HT-29 (cell line): ENCODE results near the gene NTRK1. TPM values are rescaled to one million over a fixed set of nuclear protein-coding genes. Genes with fewer than 3 reads are reported as not detected.

Source experiments
- DNase-seq: peaks from one replicate; pipeline ENCODE4 v3.0.0-alpha.2; 2015; ENCODE audit warnings: low spot score
- total RNA-seq: library from RNA; depleted of rRNA; stranded (reverse); fragments of >200 nt; shearing (Covaris generic); gene quantifications from 2 replicates; pipeline ENCODE4 v1.2.3, GENCODE V29; 2014

The NTRK1 gene
- total RNA-seq, 1 experiment from 2014 or later: not detected

- peak; percentile 53 for DNase-seq
Measured at GRCh38 chr1:156838972-156839371, 21.7 kb upstream of the NTRK1 start.

- no peak for DNase-seq
Measured at GRCh38 chr1:156839426-156840109, 21.1 kb upstream of the NTRK1 start.

- no peak for DNase-seq
Measured at GRCh38 chr1:156840186-156840897, 20.3 kb upstream of the NTRK1 start.

GRCh38 chr1:156840898-156841279 lies 19.8 kb upstream of the NTRK1 start:
- no peak for DNase-seq

GRCh38 chr1:156841295-156841855 lies 19.3 kb upstream of the NTRK1 start:
- no peak for DNase-seq

- no peak for DNase-seq
Measured at GRCh38 chr1:156842618-156843300, 17.9 kb upstream of the NTRK1 start.

- DNase-seq: no peak
Measured at GRCh38 chr1:156844102-156844501, 16.6 kb upstream of the NTRK1 start.

GRCh38 chr1:156844638-156845037 lies 16.0 kb upstream of the NTRK1 start:
- no peak for DNase-seq

- DNase-seq: no peak
Measured at GRCh38 chr1:156845055-156845952, 15.4 kb upstream of the NTRK1 start.

- DNase-seq: no peak
Measured at GRCh38 chr1:156845953-156846545, 14.6 kb upstream of the NTRK1 start.

- DNase-seq: no peak
Measured at GRCh38 chr1:156846643-156847042, 14.0 kb upstream of the NTRK1 start.

- DNase-seq: no peak
Measured at GRCh38 chr1:156847591-156848460, 12.8 kb upstream of the NTRK1 start.

GRCh38 chr1:156848461-156849150 lies 12.1 kb upstream of the NTRK1 start:
- no peak for DNase-seq

- no peak for DNase-seq
Measured at GRCh38 chr1:156849151-156849496, 11.5 kb upstream of the NTRK1 start.

- no peak for DNase-seq
Measured at GRCh38 chr1:156851779-156852417, 8.8 kb upstream of the NTRK1 start.

GRCh38 chr1:156852418-156852874 lies 8.2 kb upstream of the NTRK1 start:
- DNase-seq: no peak

GRCh38 chr1:156853761-156854160 lies 6.9 kb upstream of the NTRK1 start:
- no peak for DNase-seq

GRCh38 chr1:156854634-156855033 lies 6.0 kb upstream of the NTRK1 start:
- no peak for DNase-seq

GRCh38 chr1:156856282-156856785 lies 4.3 kb upstream of the NTRK1 start:
- no peak for DNase-seq
